Measurements from ENCODE around the gene CCDC60.

CCDC60 gene

GRCh38 chr12:119540476-119540875 is 205.9 kb downstream of the CCDC60 start:
- no peak for DNase-seq (ENCODE audit: low spot score)

- peak; percentile 86 for DNase-seq (ENCODE audit: low spot score)
These were observed 210.5 kb downstream of the CCDC60 start for GRCh38 chr12:119544765-119545625.

GRCh38 chr12:119546340-119546739 is 211.8 kb downstream of the CCDC60 start:
- DNase-seq (ENCODE audit: low spot score) = no peak

- no peak for DNase-seq (ENCODE audit: low spot score)
These were observed 212.5 kb downstream of the CCDC60 start for GRCh38 chr12:119547001-119547400.

GRCh38 chr12:119556854-119557253 is 222.3 kb downstream of the CCDC60 start:
- DNase-seq (ENCODE audit: low spot score) = no peak

- DNase-seq (ENCODE audit: low spot score) = no peak
These were observed 230.9 kb downstream of the CCDC60 start for GRCh38 chr12:119565404-119565803.

GRCh38 chr12:119570771-119571170 is 236.2 kb downstream of the CCDC60 start:
- no peak for DNase-seq (ENCODE audit: low spot score)

- DNase-seq (ENCODE audit: low spot score) = no peak
These were observed 238.6 kb downstream of the CCDC60 start for GRCh38 chr12:119573086-119573485.

GRCh38 chr12:119574255-119574654 is 239.7 kb downstream of the CCDC60 start:
- DNase-seq (ENCODE audit: low spot score) = no peak

- DNase-seq (ENCODE audit: low spot score) = no peak
These were observed 241.7 kb downstream of the CCDC60 start for GRCh38 chr12:119576118-119576810.

GRCh38 chr12:119576915-119577314 is 242.4 kb downstream of the CCDC60 start:
- DNase-seq (ENCODE audit: low spot score) = no peak

- no peak for DNase-seq (ENCODE audit: low spot score)
These were observed 243.6 kb downstream of the CCDC60 start for GRCh38 chr12:119578112-119578511.

GRCh38 chr12:119589097-119589496 is 254.6 kb downstream of the CCDC60 start:
- no peak for DNase-seq (ENCODE audit: low spot score)

GRCh38 chr12:119589634-119590033 is 255.1 kb downstream of the CCDC60 start:
- DNase-seq (ENCODE audit: low spot score) = no peak
